ENCODE results near the gene INO80C.
"Not testable (repeated sequence)": the region's sequence is repeated elsewhere in the genome, so short reads cannot be mapped to it uniquely, and the experiment has no call there.

The INO80C gene

DNA sequence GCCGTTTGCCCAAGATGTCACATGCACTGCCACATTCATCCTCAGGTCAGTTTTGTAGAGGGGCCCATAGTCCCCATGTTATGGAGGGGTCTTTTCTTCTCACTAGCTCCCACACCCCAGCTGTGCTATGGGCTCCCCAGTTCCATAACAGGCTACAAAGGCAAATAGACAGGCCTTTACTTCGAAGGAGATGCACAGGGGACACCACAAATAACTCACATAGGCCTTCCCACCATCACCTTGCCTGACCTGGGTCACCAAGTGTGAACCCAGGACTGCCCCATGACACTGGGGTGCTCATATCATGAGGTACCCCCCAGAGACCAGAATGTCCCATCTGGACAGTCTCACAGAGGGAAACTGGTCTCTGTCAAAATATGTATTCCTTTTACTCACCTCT is 15.0 kb upstream of the INO80C start:
- DNase-seq (ENCODE audit: low read depth): no peak

DNA sequence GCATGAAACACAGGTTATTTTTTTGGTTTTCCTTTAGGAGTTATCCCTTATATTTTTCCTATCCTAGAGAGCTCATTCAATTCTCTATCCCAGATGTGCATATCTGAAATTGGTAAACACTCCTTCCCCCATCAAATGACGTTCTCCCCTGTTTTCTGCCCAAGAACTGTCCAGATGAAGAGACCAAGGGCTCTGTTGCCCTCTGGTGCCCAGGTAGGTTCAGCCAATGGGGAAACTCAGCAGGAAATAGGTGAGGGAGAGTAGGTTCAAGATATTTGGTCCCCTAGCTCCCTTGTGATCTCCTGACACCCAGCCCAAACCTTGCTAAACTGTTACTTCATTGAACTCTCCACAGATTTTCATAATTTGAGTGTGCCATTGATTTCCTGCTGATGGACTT is 14.1 kb upstream of the INO80C start:
- no peak for DNase-seq (ENCODE audit: low read depth)

DNA sequence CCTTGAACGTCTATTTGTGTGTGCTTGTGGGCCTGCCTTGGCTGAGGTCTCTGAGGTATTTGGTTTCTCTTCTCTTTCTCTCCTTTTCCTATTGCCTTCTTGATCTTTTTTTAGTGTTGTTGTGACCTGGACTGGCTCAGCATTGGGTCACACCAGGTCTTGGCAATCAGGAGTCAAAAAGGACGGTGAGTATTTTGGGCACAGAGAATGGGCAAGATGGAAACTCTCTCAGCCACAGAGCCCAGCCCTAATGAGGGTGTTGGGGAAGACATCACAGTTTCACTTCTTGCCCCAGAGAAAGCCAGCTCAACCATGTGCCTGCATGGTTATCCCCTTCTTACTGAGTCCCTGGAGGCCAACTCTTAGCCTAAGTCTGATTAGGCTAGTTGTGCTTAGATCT is 13.7 kb upstream of the INO80C start:
- no peak for DNase-seq (ENCODE audit: low read depth)

DNA sequence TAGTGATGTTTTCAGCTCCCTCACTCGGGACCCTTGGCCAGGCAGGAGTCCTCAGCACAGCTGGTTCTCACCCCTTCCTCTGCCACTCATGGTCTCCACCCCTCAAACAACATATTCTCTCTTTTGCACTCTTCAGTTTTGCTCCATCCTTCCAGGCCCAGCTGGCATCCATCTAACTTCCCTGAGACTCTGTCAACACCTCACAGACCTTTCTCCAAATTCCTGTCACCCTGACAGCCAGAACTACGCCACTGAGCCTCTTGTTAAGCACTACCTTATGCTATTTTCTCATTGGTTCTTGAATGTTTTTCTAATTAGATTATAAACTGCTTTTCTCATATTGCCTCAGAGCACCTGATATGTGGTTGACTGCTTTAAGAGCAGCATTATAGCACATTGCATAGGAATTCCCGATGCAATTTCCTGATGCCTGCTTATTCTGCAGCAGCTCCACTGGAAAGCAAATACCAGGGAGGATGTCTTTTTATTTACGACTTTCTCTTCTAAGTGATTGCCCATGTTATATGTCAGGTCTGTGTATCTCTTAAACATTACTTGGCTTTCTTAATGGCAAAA is 12.4 kb upstream of the INO80C start:
- no peak for DNase-seq (ENCODE audit: low read depth)

DNA sequence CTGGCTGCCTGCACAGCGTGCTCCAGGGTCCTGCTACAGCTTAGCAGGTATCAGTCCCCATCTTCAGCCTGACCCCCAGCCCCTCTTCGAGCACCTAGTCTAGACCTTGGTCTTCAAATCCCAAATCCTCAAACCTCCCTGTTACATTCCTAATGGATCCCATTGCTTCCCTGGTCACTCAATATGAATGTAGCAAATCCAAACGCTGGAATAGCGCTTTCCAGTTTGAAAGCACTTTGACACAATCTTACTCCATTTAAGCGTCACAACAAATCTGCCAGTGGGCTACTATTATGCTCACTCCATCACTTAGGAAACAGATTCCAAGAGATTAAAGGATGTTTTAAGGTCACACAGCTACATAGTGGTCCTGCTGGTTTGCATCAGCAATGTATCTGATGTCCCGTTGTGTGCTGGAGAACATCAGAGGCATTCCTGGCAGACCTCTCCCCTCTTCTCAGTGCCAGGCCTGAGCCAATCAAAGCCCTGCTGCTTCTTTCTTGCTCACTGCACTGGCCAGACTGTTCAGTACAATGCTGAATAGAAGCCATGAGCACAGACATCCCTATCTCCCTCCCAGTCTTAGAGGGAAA is 11.1 kb upstream of the INO80C start:
- no peak for DNase-seq (ENCODE audit: low read depth)

DNA sequence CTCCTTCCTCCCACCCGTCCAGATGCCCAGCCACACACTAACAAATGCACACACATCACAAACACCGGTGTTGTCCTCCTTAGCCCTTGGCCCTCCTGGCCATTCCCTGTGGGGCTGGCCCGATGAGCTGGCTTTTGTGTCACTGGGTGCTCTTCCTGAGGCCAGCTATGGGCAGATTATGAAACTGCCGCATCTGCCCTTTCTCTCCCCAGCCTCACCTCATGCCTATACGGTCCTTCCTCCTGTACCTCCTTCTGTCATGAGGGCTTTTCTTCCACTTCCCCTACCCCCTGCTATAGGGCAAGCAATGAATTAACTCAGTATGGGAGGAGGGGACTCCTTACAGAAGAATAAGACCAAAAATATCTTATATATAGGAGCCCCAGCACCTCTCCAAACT is 10.3 kb upstream of the INO80C start:
- no peak for DNase-seq (ENCODE audit: low read depth)

DNA sequence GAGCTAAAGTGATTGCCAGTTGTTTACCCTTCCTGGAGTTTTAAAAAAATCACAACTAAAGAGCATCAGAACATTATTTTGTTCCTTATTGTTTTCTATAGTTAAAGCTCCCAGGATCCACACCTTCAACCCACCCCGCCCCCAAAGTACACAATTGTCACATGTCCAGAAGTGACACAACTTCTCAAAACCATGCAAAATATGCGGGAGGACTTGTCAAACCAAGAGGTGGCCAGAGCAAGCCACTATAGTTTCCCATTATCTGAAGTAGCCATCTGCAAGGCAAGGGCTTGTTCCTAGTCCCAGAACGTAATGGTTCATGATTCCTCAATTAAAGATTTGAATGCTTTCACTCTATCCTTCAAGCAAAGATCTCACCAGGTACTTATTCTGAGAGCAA is 9.9 kb upstream of the INO80C start:
- DNase-seq (ENCODE audit: low read depth): no peak

DNA sequence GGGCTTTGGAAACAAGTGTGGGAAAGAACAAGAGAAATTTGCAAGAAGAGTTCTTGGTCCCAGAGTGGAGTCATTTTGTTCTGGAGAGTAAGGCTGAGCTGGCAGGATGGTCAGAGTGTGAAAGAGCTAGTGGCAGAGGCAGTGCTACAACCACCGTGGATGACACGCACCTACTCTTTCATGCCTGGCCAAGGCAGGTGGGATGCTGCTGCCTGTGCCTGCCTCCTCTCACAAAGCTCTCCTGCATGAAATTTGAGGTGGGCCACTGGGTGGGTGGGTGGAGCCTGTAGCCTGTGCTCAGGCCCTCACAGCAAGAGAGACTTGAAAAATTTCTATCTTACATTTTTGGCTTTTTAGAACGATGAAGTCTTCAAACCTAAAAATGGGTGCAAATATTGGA is 9.4 kb upstream of the INO80C start:
- no peak for DNase-seq (ENCODE audit: low read depth)

DNA sequence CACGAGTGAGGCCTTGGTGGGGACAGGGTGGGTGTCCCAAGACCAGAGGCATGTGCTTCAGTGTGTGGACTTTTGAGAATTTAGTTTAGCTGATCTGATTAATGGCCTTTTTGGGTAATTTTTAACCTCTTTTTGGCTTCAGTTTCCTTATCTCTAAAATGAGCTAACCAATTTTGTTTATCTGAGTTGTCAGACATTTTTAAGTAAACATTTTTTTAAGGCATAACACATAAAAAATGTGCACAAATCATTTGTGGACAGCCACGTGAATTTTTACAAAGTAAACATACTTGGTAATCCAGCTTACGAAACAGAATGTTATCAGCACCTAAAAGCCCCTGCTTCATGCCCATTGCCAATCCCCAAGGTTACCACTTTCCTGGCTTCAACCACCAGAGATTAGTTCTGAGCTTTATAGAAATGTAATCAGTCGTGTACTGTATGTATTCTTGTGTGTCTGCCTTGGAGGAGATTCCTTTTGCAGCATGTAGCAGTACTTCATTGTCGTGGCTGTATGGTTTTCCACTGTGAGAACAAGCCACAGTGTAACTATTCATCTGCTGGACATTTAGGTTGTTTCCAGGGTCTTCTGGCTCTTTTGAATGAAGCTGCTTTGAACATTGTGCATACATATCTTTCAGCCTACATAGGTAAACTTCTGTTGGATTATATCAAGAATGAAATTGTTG is 8.4 kb upstream of the INO80C start:
- DNase-seq (ENCODE audit: low read depth): no peak

DNA sequence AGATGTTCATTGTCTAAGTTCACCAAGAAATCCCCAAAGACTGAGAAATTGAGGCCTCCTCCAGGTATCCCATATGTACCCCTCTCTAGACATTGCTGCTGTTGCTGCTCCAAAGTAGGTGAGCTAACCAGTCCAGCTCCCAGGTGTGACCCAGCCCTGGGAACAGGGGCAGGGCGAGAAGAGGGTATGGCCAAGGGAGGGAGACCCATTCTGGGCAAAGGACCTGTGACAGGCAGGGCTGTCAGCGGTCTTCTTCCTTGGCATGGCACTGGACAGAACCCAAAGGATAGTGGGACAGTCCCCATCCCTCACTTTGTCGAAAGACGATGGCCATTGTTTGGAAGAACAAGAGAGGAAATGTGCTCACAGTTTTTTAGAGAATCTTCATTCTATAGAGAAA is 7.2 kb upstream of the INO80C start:
- DNase-seq (ENCODE audit: low read depth): no peak

DNA sequence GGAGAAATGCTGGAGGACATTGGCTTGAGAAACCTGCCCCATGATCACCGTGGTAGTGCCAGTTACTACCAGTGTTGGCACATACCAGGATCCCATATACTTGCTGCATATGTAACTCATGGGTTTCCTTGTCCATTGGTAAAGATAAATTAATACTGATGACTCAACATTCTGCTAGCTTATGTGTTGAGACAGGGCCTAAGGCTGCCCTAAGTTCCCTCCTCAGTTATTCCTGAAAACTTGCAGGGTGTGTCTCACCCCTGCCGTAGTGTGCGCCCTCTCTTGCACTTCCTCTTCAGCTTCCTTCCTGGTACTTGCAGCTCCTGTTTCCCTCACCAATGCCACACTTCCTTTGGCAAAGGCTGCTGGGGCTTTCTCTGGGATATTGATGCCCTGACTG is 4.3 kb upstream of the INO80C start:
- no peak for DNase-seq (ENCODE audit: low read depth)

DNA sequence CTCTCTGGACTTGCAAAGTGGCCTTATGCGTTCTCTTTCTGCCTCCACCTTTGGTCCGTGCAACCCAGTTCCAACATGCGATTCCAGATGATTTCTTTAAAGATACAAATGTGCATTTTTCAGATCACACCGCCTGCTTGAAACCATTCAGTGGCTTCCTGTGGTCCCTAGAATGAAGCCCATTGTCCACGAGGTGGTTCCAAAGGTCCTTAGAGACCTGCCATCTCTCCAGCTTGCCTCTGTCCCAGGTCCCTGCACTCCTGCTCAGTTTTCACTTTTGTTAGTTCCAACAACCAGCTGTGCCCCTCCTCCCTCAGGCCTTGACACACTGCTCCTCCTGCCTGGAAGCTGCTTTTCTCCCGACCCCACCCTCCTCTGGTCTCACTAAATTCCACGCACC is 3.6 kb upstream of the INO80C start:
- DNase-seq (ENCODE audit: low read depth): no peak

DNA sequence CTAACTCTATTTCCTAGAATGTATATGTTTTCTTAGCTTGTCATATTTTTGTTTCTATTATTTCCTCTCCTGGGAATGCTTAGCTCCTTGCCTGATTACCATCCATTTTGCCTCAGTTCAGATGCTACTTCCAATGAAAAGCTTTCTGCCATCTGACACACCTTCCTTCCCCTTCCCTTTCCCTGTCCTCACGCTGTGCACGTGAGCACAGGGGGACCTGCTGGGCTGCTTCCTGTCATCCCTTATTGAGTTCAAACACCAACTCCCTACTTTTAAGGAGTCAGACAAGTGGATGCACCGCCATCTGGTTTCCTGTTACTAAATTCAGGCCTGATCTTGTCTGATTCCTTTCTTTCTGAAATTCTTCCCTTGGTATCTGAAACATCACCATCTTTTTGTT is 2.4 kb upstream of the INO80C start:
- no peak for DNase-seq (ENCODE audit: low read depth)

DNA sequence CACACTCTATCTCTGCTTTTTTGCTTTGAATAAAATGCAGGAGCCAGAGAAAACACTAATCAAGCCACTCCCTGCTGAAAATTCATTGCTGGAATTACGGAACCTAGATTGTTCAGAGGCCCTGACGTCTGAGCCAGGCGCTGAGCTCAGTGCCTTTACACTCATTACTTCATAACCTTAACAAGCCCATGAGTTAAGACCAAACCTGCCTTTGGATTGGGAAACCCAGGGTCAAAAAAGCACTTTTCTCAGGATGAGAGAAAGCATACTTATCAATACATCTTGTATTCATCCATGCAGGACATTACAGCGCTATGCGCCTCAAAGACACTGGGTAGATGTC is 762 bp downstream of the INO80C start:
- DNase-seq (ENCODE audit: low read depth): no peak

DNA sequence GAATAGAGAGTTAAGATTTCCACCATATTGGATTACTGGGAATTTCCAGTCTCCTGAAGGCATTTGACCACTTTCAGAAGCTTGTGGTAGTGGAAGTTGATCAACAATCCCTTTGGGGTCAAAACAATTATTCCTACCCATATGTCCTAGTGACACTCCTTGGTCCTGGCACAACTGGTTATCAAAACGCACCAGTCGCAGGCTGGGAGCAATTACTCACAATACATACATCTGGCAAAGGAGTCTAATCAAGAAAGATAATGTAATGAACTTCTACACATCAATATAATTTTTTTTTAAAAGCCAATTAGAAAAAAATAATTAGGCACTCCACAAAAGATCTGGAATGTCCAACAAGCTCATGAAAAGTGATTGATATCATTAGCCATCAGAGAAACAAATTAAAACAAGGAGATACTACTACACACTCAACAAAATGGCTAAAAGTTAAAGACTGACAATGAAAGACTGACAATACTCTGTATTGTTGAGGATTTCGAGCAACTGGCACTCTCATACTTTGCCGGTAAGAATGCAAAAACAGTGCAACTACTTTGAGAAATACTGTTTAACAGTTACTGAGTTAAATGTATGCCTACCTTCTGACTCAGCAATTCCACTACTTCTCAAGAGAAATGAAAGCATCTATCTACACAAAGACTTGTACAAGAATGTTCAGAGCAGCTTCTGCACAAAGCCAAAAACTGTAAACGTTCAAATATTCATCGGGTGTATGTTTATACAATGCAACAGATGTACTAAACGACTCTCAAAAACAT is 2.0 kb downstream of the INO80C start:
- no peak for DNase-seq (ENCODE audit: low read depth)

DNA sequence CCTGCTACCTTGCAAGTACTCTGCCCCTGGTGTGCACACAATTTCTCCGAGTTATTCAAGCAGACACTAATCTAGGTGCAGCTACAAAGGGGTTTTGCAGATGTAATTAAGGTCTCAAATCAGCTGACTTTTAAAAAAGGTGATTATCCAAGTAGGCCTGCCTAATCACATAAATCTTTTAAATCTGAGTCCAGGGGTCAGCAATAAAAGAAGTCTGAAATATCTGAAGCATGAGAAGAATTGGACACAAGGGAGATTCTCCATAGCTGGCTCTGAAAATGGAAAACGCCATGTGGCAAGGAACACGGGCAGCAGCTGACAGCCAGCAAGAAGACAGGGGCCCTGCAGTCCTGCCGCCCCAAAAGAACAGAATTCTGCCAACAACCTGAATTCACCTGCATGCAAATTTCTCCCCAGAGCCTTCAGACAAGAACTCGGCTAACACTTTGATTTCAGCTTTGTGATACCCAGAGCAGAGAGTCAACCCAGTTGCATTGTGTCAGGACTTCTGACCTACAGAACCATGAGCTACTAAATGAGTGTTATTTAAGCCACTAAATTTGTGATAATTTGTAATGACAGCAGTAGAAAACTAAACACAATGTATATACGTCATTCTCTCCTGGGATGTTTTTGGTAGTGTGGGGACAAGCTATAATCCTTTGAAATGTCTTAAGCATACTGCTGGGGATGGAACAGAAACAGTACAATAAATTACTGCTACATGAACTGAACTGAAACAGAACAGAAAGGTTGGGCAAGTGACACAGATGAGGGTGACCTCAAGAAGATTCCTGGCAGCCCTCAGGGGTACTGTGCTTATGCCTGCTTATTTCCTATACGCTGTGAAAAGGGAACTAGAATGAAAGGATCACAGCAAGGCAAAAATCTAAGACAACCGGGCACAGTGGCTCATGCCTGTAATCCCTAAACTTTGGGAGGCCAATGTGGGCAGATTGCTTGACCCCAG is 3.2 kb downstream of the INO80C start:
- DNase-seq (ENCODE audit: low read depth): no peak

DNA sequence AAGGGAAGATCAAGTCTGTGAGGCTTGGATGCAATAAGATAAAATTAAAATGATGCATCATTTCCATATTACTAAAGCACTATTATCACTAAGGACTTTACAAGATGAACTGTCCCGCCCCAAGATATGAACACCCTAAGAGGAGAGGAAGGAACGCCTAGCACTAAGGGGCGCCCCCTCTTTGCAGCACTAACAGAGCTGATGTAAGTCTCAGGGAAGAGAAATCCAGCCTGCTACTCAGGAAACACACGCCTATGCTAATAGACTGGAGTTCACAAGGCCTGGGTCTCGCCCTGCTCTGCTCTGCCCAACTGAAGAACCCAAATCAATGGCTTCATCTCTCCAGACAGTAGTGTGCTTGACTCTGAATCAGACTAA is 6.1 kb downstream of the INO80C start:
- DNase-seq (ENCODE audit: low read depth): no peak

DNA sequence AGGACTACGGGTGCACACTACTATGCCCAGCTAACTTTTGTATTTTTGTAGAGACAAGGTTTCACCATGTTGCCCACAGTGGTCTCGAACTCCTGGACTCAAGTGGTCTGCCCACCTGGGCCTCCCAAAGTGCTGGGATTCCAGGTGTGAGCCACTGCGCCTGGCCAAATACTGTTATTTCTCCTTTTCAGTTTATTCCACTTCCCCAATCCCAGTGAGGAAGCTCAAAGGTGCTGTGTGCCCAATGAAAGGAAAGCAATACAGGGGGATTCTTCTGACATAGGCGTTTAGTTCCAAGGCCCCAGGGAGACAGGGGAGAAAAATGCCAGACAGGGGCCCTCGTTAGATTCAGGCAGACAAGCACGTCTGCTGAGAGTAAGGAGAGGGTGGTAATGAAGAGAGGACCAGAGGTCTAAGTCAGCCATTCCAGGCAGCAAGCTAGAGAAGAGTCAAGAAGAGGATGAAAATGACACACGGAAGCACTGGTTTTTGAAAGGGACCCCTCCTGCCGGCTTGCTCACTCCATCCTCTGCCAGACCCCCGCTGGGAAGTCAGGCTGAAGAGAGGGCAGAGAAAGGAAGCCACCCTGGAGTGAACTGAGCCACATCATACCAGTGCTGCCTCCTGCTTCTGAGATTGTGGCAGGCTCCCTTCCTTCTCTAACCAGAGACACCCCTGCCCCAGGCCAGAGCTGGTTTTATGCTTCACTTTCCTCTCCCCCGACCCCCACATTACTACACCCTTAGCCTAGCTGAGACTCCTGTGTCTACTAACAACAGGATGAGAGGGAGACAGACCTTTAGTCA is 6.7 kb downstream of the INO80C start:
- DNase-seq (ENCODE audit: low read depth): no peak

DNA sequence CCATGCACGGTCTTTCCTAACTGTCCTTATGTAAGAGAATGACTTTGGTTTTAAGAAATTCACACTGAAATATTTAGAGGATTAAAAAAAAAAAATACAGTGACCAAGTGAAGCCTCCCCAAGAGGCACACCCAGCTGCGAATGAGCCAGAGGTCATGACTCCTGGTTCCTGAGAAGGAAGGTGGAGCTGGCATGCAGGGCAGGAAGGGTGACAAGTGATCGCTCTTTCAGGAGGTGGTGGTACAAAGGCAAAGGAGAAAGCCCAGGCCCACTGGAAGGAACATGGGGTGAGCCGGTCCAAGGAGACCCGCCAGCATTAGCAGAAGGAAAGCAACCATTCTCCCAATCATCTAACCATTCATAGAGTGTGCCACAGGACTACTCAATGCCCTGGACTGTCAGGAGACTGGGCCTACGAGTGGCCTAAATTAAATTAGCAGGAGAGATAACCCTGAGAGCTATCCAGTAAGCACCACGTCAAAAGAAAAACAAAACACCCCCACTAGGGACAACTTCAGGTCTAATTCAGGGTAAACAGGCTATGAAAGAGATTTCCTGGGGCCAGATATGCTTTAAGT is 7.8 kb downstream of the INO80C start:
- DNase-seq (ENCODE audit: low read depth): no peak

DNA sequence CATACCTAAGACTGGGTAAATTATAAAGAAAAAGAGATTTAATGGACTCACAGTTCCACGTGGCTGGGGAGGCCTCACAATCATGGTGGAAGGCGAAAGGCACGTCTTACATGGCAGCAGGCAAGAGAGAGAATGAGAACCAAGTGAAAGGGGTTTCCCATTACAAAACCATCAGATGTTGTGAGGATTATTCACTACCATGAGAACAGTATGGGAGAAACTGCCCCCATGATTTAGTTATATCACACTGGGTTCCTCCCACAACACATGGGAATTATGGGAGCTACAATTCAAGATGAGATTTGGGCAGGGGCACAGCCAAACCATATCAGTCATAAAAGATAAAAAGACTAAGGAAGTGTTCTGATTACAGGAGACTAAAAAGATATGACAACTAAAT is 8.5 kb downstream of the INO80C start:
- DNase-seq (ENCODE audit: low read depth): not testable (repeated sequence)

DNA sequence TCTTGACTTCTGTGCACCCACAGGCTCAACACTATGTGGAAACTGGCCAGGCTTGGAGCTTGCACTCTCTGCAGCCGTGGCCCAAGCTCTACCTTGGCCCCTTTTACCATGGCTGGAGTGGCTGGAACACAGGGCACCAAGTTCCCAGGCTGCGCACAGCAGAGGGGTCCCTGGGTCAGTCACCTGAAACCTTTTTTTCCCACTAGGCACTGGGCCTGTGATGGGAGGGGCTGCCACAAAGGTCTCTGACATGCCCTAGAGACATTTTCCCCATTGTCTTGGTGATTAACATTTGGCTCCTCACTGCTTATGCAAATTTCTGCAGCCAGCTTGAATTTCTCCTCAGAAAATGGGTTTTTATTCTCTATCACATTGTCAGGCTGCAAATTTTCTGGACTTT is 9.4 kb downstream of the INO80C start:
- not testable (repeated sequence) for DNase-seq (ENCODE audit: low read depth)

All from activated T-cell treated with anti-CD3 and anti-CD28 coated beads for 48 hours (primary cell).